Stimulated activated CD8-positive, alpha-beta memory T cell treated with anti-CD3 and anti-CD28 coated beads, Interleukin-12 subunit alpha, Interleukin-12 subunit beta, amount 100 ng/mL, for 1 hour (primary cell): Measurements from ENCODE around the gene CAPRIN2.

ENCODE experiments used
- DNase-seq: peaks from one replicate; pipeline ENCODE4 v3.0.0-alpha.2; 2020; ENCODE audit warnings: low read depth

CAPRIN2 gene

GRCh38 chr12:30754750-30755394, at the start of gene CAPRIN2:
TSS of gene CAPRIN2 (minus strand) at chr12:30754951. CDS start at chr12:30753520, 1,431 bp downstream.
- DNase-seq = peak; percentile 86

GRCh38 chr12:30797689-30798088, 42.9 kb upstream of the CAPRIN2 start:
- no peak for DNase-seq

- DNase-seq = no peak
Observed at GRCh38 chr12:30796891-30797371, 42.2 kb upstream of the CAPRIN2 start.

- no peak for DNase-seq
Observed at GRCh38 chr12:30796313-30796780, 41.6 kb upstream of the CAPRIN2 start.

GRCh38 chr12:30795410-30796312, 40.9 kb upstream of the CAPRIN2 start:
- DNase-seq = no peak

GRCh38 chr12:30794591-30795409, 40.0 kb upstream of the CAPRIN2 start:
- DNase-seq = no peak

- DNase-seq = no peak
Observed at GRCh38 chr12:30794020-30794419, 39.3 kb upstream of the CAPRIN2 start.

- no peak for DNase-seq
Observed at GRCh38 chr12:30792648-30793499, 38.1 kb upstream of the CAPRIN2 start.

GRCh38 chr12:30792085-30792484, 37.3 kb upstream of the CAPRIN2 start:
- no peak for DNase-seq

- no peak for DNase-seq
Observed at GRCh38 chr12:30788754-30789153, 34.0 kb upstream of the CAPRIN2 start.

GRCh38 chr12:30785630-30786029, 30.9 kb upstream of the CAPRIN2 start:
- DNase-seq = no peak

- DNase-seq = no peak
Observed at GRCh38 chr12:30784508-30784907, 29.8 kb upstream of the CAPRIN2 start.

- no peak for DNase-seq
Observed at GRCh38 chr12:30783946-30784345, 29.2 kb upstream of the CAPRIN2 start.

GRCh38 chr12:30782316-30783173, 27.8 kb upstream of the CAPRIN2 start:
- DNase-seq = no peak

- DNase-seq = no peak
Observed at GRCh38 chr12:30779578-30779977, 24.8 kb upstream of the CAPRIN2 start.

GRCh38 chr12:30779178-30779577, 24.4 kb upstream of the CAPRIN2 start:
- no peak for DNase-seq

- no peak for DNase-seq
Observed at GRCh38 chr12:30774599-30774998, 19.8 kb upstream of the CAPRIN2 start.

- no peak for DNase-seq
Observed at GRCh38 chr12:30769802-30770201, 15.1 kb upstream of the CAPRIN2 start.

GRCh38 chr12:30764251-30764650, 9.5 kb upstream of the CAPRIN2 start:
- DNase-seq = no peak

- DNase-seq = no peak
Observed at GRCh38 chr12:30763053-30763452, 8.3 kb upstream of the CAPRIN2 start.
